ENCODE measurements around the gene TRAPPC2. TPM values are rescaled to one million over a fixed set of nuclear protein-coding genes. Genes with fewer than 3 reads are reported as not detected.
"Not testable (repeated sequence)": the region's sequence is repeated elsewhere in the genome, so short reads cannot be mapped to it uniquely, and the experiment has no call there.

The TRAPPC2 gene
- total RNA-seq, 1 experiment from 2014 or later = 23.6 TPM

DNA sequence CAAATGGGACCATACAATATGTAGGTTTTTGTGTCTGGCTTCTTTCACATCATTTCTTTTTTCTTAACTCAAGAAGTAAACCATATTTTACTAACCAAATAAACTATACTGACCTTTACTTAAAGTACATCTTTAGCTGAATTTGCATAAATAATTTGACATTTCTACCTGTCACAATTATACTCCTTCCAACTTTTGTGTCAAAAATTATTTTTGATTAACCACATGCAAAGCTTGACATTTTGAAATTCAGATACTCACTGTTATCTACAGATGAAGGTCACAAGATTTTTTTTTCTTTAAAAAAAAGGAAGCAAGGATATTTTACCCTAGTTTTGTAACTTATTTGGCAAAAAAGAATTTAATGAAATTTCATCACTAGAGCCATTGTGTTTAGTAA, 57.5 kb downstream of the TRAPPC2 start:
- CTCF ChIA-PET = no interaction called here
- TF ChIP-seq EZH2 (IDR thresholded peaks at IDR 0.05; ENCODE audit: low read depth) = no peak
- TF ChIP-seq, protein P1, sequence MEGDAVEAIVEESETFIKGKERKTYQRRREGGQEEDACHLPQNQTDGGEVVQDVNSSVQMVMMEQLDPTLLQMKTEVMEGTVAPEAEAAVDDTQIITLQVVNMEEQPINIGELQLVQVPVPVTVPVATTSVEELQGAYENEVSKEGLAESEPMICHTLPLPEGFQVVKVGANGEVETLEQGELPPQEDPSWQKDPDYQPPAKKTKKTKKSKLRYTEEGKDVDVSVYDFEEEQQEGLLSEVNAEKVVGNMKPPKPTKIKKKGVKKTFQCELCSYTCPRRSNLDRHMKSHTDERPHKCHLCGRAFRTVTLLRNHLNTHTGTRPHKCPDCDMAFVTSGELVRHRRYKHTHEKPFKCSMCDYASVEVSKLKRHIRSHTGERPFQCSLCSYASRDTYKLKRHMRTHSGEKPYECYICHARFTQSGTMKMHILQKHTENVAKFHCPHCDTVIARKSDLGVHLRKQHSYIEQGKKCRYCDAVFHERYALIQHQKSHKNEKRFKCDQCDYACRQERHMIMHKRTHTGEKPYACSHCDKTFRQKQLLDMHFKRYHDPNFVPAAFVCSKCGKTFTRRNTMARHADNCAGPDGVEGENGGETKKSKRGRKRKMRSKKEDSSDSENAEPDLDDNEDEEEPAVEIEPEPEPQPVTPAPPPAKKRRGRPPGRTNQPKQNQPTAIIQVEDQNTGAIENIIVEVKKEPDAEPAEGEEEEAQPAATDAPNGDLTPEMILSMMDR (conservative IDR thresholded peaks at IDR 0.05) = no peak
- H3F3A ChIP-seq (ENCODE audit: insufficient read depth, low read depth) = no peaks in the 10 kb centered on the region
- H3K79me2 ChIP-seq (ENCODE audit: low read depth) = no peaks in the 10 kb centered on the region
- intact Hi-C loops (cut with micrococcal nuclease; ENCODE audit: unreplicated experiment) = no loop called here
- no peak overlapping the region for H3K4me2 ChIP-seq
- POLR2A ChIA-PET (ENCODE audit: unreplicated experiment) = no interaction called here
- no peak overlapping the region for H3K4me3 ChIP-seq
- BruUV-seq (replicated peaks) = no TSS peak
- H3K27me3 ChIP-seq (ENCODE audit: insufficient read depth, low read depth) = no peaks in the 10 kb centered on the region
- DNase-seq = no peak
- H3K9me2 ChIP-seq (ENCODE audit: insufficient read depth) = no peaks in the 10 kb centered on the region
- no peaks in the 10 kb centered on the region for H3K9me3 ChIP-seq (ENCODE audit: insufficient read depth, low read depth)
- no peak overlapping the region for H3K27ac ChIP-seq
- H3K36me3 ChIP-seq (ENCODE audit: low read depth) = no peaks in the 10 kb centered on the region
- H2AFZ ChIP-seq = no peak overlapping the region
- H3K4me1 ChIP-seq (replicated peaks; ENCODE audit: insufficient read depth) = no peaks in the 10 kb centered on the region
- no peaks in the 10 kb centered on the region for H4K20me1 ChIP-seq (ENCODE audit: insufficient read depth)

DNA sequence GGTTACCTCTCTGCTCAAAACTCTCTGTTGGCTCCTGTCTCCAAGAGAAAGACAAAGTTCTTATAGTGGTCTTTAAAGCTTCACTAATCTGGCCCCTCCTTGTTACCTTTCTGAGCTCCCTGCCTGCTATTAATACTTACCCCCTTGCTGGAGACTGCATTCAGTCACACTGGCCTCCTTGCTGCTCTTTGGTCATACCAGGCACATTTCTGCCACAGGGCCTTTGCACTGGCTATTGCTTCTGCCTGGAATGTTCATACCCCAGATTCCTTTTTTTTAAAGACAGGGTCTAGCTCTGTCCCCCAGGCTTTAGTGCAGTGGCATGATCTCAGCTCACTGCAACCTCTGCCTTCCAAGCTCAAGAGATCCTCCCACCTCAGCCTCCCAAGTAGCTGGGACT, 61.4 kb downstream of the TRAPPC2 start:
- Histone ChIP-seq H3K4me3 (no peak overlapping the region), H3K79me2 (ENCODE audit: low read depth) (no peaks in the 10 kb centered on the region), H3K4me2 (no peak overlapping the region), H3K27me3 (ENCODE audit: insufficient read depth, low read depth) (no peaks in the 10 kb centered on the region), H3K9me3 (ENCODE audit: insufficient read depth, low read depth) (no peaks in the 10 kb centered on the region), H3K9me2 (ENCODE audit: insufficient read depth) (no peaks in the 10 kb centered on the region), H3K4me1 (replicated peaks; ENCODE audit: insufficient read depth) (peaks cover 21% of the 10 kb centered on the region), H3K36me3 (ENCODE audit: low read depth) (no peaks in the 10 kb centered on the region), H2AFZ (no peak overlapping the region), H3F3A (ENCODE audit: insufficient read depth, low read depth) (peaks cover 19% of the 10 kb centered on the region; the same call in 1 of the 2 replicates), H3K27ac (no peak overlapping the region), H4K20me1 (ENCODE audit: insufficient read depth) (no peaks in the 10 kb centered on the region)
- intact Hi-C loops (cut with micrococcal nuclease; ENCODE audit: unreplicated experiment) = no loop called here
- POLR2A ChIA-PET (ENCODE audit: unreplicated experiment) = no interaction called here
- TF ChIP-seq, protein P1 (conservative IDR thresholded peaks at IDR 0.05) = no peak
- TF ChIP-seq EZH2 (IDR thresholded peaks at IDR 0.05; ENCODE audit: low read depth) = no peak
- CTCF ChIA-PET = no interaction called here
- BruUV-seq (replicated peaks) = no TSS peak
- DNase-seq = no peak

DNA sequence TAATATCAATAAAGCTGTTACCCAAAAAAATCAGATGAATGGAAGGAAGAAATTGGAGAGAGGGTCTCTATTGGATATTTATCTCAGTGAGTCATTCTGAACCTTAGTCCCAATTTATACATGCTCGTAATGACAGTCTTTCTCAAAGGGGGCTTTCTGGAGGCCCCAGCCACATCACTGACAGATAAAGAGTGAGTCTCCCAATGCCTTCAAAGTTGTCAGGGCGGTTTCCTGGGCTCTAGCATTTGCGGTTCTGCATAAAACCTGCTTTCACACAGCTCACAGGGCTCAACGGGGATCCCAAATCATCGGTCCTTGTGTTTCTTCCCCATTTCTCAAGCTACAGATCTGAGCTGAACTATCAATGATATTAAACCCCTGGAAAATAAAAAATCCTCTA, 64.2 kb downstream of the TRAPPC2 start:
- Histone ChIP-seq H3K27ac (peak overlapping the region; percentile 94), H2AFZ (no peak overlapping the region), H3K4me2 (no peak overlapping the region; the same call in 1 of the 2 replicates), H3K9me3 (ENCODE audit: insufficient read depth, low read depth) (no peaks in the 10 kb centered on the region), H4K20me1 (ENCODE audit: insufficient read depth) (no peaks in the 10 kb centered on the region), H3K36me3 (ENCODE audit: low read depth) (no peaks in the 10 kb centered on the region), H3K4me1 (replicated peaks; ENCODE audit: insufficient read depth) (peaks cover 35% of the 10 kb centered on the region), H3K9me2 (ENCODE audit: insufficient read depth) (no peaks in the 10 kb centered on the region), H3F3A (ENCODE audit: insufficient read depth, low read depth) (peaks cover 20% of the 10 kb centered on the region; the same call in 1 of the 2 replicates), H3K79me2 (ENCODE audit: low read depth) (no peaks in the 10 kb centered on the region), H3K27me3 (ENCODE audit: insufficient read depth, low read depth) (no peaks in the 10 kb centered on the region), H3K4me3 (no peak overlapping the region)
- CTCF ChIA-PET = no interaction called here
- intact Hi-C loops (cut with micrococcal nuclease; ENCODE audit: unreplicated experiment) = no loop called here
- DNase-seq = no peak
- TF ChIP-seq, protein P1 (conservative IDR thresholded peaks at IDR 0.05) = no peak
- no peak for TF ChIP-seq EZH2 (IDR thresholded peaks at IDR 0.05; ENCODE audit: low read depth)
- BruUV-seq (replicated peaks) = no TSS peak
- POLR2A ChIA-PET (ENCODE audit: unreplicated experiment) = no interaction called here

DNA sequence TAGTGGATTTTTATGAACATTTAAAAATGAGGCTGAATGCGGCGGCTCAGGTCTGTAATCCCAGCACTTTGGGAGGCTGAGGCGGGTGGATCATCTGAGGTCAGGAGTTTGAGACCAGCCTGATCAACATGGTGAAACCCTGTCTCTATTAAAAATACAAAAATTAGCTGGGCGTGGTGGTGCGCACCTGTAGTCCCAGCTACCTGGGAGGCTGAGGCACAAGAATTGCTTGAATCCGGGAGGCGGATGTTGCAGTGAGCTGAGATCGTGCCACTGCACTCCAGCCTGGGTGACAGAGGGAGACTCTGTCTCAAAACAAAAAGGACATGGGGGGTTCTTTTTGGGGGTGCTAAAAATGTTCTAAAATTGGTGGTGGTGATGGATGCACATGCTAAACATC, 64.7 kb downstream of the TRAPPC2 start:
- Histone ChIP-seq H3K4me2 (peak overlapping the region; percentile 66), H3F3A (ENCODE audit: insufficient read depth, low read depth) (peaks cover 20% of the 10 kb centered on the region; the same call in 1 of the 2 replicates), H3K4me3 (peak overlapping the region; percentile 35; the same call in 1 of the 2 replicates), H3K4me1 (replicated peaks; ENCODE audit: insufficient read depth) (peaks cover 35% of the 10 kb centered on the region), H3K27ac (peak overlapping the region; percentile 94), H2AFZ (peak overlapping the region; percentile 67; the same call in 1 of the 2 replicates)
- ChIA-PET CTCF (interaction anchor here (1.2 kb wide), 1 partner anchor 11 kb away, joined by 3 read pairs; no protein-coding TSS in a partner anchor), POLR2A (ENCODE audit: unreplicated experiment) (interaction anchor here (0.8 kb wide), 1 partner anchor 18 kb away, joined by 15 read pairs; no protein-coding TSS in a partner anchor)
- intact Hi-C loops (cut with micrococcal nuclease; ENCODE audit: unreplicated experiment) = loop anchor here (1.0 to 2.0 kb wide), 2 partner anchors 20 to 65 kb away; partner anchors contain the start of genes OFD1, RAB9A and TRAPPC2
- H3K27me3 ChIP-seq (ENCODE audit: insufficient read depth, low read depth); H3K36me3 ChIP-seq (ENCODE audit: low read depth); H3K9me3 ChIP-seq (ENCODE audit: insufficient read depth, low read depth); H3K9me2 ChIP-seq (ENCODE audit: insufficient read depth); BruUV-seq (replicated peaks); H4K20me1 ChIP-seq (ENCODE audit: insufficient read depth); H3K79me2 ChIP-seq (ENCODE audit: low read depth); DNase-seq: not testable (repeated sequence)

Data from PC-9 (cell line).